ENCODE measurements around the gene GCKR. TPM values are rescaled to one million over a fixed set of nuclear protein-coding genes. Genes with fewer than 3 reads are reported as not detected.

GCKR gene
- total RNA-seq, 2 donors from 2014 or later, result 0.87 TPM; not detected in 1

GRCh38 chr2:27502142-27502541 lies 5.5 kb downstream of the GCKR start:
- no peak for DNase-seq (ENCODE audit: low spot score)
- no peak overlapping the region for H3K27ac ChIP-seq
- H3K4me1 ChIP-seq (replicated peaks), result no peaks in the 10 kb centered on the region
- H3K9me3 ChIP-seq, result no peaks in the 10 kb centered on the region
- 82% methylated on average over 4 of the region's 4 CpGs for WGBS
- intact Hi-C loops (cut with DNase I), result no loop called here
- TF ChIP-seq POLR2A (IDR thresholded peaks at IDR 0.05) (no peak), CTCF (IDR thresholded peaks at IDR 0.05) (no peak), POLR2AphosphoS5 (IDR thresholded peaks at IDR 0.05) (no peak)
- no peaks in the 10 kb centered on the region for H3K36me3 ChIP-seq
- no peaks in the 10 kb centered on the region for H3K27me3 ChIP-seq (replicated peaks; ENCODE audit: insufficient read depth)
- H3K4me3 ChIP-seq, result no peak overlapping the region

- TF ChIP-seq POLR2AphosphoS5 (IDR thresholded peaks at IDR 0.05) (no peak), POLR2A (IDR thresholded peaks at IDR 0.05) (no peak), CTCF (IDR thresholded peaks at IDR 0.05) (no peak)
- H3K4me3 ChIP-seq, result no peak overlapping the region
- intact Hi-C loops (cut with DNase I), result no loop called here
- WGBS, result 92% methylated on average over 6 of the region's 6 CpGs
- DNase-seq (ENCODE audit: low spot score), result no peak
- H3K27me3 ChIP-seq (replicated peaks; ENCODE audit: insufficient read depth), result no peaks in the 10 kb centered on the region
- no peaks in the 10 kb centered on the region for H3K36me3 ChIP-seq
- no peaks in the 10 kb centered on the region for H3K9me3 ChIP-seq
- no peak overlapping the region for H3K27ac ChIP-seq
- H3K4me1 ChIP-seq (replicated peaks), result no peaks in the 10 kb centered on the region
Measured at GRCh38 chr2:27506587-27506986, 9.9 kb downstream of the GCKR start.

- WGBS, result 69% methylated on average over 4 of the region's 4 CpGs
- Histone ChIP-seq H3K4me1 (replicated peaks) (no peaks in the 10 kb centered on the region), H3K27me3 (replicated peaks; ENCODE audit: insufficient read depth) (no peaks in the 10 kb centered on the region), H3K27ac (no peak overlapping the region), H3K9me3 (no peaks in the 10 kb centered on the region), H3K36me3 (no peaks in the 10 kb centered on the region), H3K4me3 (no peak overlapping the region)
- no peak for TF ChIP-seq POLR2A (IDR thresholded peaks at IDR 0.05)
- no peak for TF ChIP-seq POLR2AphosphoS5 (IDR thresholded peaks at IDR 0.05)
- TF ChIP-seq CTCF (IDR thresholded peaks at IDR 0.05), result no peak
- no peak for DNase-seq (ENCODE audit: low spot score)
- intact Hi-C loops (cut with DNase I), result no loop called here
Measured at GRCh38 chr2:27507293-27507692, 10.7 kb downstream of the GCKR start.

GRCh38 chr2:27509326-27509725 lies 12.7 kb downstream of the GCKR start:
- H3K27ac ChIP-seq, result no peak overlapping the region
- H3K36me3 ChIP-seq, result no peaks in the 10 kb centered on the region
- TF ChIP-seq CTCF (IDR thresholded peaks at IDR 0.05), result no peak
- no peak for TF ChIP-seq POLR2AphosphoS5 (IDR thresholded peaks at IDR 0.05)
- TF ChIP-seq POLR2A (IDR thresholded peaks at IDR 0.05), result no peak
- DNase-seq (ENCODE audit: low spot score), result no peak
- H3K9me3 ChIP-seq, result no peaks in the 10 kb centered on the region
- H3K4me1 ChIP-seq (replicated peaks), result no peaks in the 10 kb centered on the region
- intact Hi-C loops (cut with DNase I), result no loop called here
- H3K4me3 ChIP-seq, result no peak overlapping the region
- H3K27me3 ChIP-seq (replicated peaks; ENCODE audit: insufficient read depth), result no peaks in the 10 kb centered on the region
- 36% methylated on average over 6 of the region's 6 CpGs for WGBS

GRCh38 chr2:27518113-27518781 lies 21.6 kb downstream of the GCKR start:
- TF ChIP-seq CTCF (IDR thresholded peaks at IDR 0.05), result no peak
- no peak for TF ChIP-seq POLR2AphosphoS5 (IDR thresholded peaks at IDR 0.05)
- no peak for TF ChIP-seq POLR2A (IDR thresholded peaks at IDR 0.05)
- no peak for DNase-seq (ENCODE audit: low spot score)
- no peaks in the 10 kb centered on the region for H3K9me3 ChIP-seq
- WGBS, result 83% methylated on average over 5 of the region's 5 CpGs
- no peak overlapping the region for H3K27ac ChIP-seq
- H3K27me3 ChIP-seq (replicated peaks; ENCODE audit: insufficient read depth), result no peaks in the 10 kb centered on the region
- intact Hi-C loops (cut with DNase I), result no loop called here
- H3K4me1 ChIP-seq (replicated peaks), result no peaks in the 10 kb centered on the region
- no peak overlapping the region for H3K4me3 ChIP-seq
- no peaks in the 10 kb centered on the region for H3K36me3 ChIP-seq
